ENCODE measurements around the gene MED8.

DNA sequence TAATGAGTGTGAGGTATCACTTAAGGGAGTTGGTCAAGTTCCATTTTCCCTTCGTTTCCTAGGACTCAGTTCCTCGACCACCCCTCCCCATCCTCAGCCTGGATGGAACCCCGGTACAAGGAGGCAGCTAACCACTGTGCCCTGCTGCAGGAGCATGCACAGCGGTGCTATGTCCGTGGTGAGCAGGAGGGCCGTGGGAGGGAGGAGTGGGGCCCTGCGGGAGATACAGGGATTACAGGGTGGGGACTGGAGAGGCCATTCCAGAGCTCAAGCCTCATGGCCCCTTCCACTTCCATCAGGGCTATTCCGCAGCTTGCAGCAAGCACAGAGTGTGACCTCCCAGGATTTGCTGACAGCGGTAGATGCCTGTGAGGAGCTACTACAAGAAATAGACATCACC lies 38.3 kb upstream of the MED8 start:
- TF ChIP-seq, protein P1, sequence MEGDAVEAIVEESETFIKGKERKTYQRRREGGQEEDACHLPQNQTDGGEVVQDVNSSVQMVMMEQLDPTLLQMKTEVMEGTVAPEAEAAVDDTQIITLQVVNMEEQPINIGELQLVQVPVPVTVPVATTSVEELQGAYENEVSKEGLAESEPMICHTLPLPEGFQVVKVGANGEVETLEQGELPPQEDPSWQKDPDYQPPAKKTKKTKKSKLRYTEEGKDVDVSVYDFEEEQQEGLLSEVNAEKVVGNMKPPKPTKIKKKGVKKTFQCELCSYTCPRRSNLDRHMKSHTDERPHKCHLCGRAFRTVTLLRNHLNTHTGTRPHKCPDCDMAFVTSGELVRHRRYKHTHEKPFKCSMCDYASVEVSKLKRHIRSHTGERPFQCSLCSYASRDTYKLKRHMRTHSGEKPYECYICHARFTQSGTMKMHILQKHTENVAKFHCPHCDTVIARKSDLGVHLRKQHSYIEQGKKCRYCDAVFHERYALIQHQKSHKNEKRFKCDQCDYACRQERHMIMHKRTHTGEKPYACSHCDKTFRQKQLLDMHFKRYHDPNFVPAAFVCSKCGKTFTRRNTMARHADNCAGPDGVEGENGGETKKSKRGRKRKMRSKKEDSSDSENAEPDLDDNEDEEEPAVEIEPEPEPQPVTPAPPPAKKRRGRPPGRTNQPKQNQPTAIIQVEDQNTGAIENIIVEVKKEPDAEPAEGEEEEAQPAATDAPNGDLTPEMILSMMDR (conservative IDR thresholded peaks at IDR 0.05 in 1 of 2, IDR thresholded peaks at IDR 0.05 in 1 of 2; ENCODE audit: low read depth in 1 of 2, low read length in 2 of 2): no peak
- TF ChIP-seq EZH2 (IDR thresholded peaks at IDR 0.05; ENCODE audit: low read length, missing control alignments): no peak
